Stimulated activated CD4-positive, alpha-beta T cell treated with anti-CD3 and anti-CD28 coated beads, Interleukin-15, amount 100 ng/mL, for 1 hour (primary cell): ENCODE measurements around the gene CTCF.

Source experiments
- DNase-seq, 2 donors: peaks; one replicate each; pipeline ENCODE4 v3.0.0-alpha.2; 2020; ENCODE audit warnings: low read depth in 1 of 2, low spot score in 1 of 2

The CTCF gene

DNA sequence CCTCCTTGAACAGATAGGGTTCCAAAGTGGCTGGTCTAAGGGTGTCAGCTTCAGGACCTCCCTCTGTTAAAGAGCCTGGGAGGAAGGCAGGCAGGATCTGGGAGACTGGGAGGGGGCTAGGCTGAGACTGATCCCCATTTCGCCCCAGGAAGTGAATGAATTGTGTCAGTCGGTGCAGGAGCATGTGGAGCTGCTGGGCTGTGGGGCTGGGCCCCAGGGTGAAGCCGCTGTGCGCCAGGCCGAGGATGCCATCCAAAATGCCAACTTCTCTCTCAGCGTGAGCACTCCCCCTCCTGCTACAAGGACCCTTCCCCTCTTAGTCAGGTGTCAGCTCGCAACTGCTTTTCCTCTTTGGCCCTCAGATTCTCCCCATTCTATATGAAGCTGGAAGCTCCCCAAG lies 88.7 kb downstream of the CTCF start:
- no peak for DNase-seq

DNA sequence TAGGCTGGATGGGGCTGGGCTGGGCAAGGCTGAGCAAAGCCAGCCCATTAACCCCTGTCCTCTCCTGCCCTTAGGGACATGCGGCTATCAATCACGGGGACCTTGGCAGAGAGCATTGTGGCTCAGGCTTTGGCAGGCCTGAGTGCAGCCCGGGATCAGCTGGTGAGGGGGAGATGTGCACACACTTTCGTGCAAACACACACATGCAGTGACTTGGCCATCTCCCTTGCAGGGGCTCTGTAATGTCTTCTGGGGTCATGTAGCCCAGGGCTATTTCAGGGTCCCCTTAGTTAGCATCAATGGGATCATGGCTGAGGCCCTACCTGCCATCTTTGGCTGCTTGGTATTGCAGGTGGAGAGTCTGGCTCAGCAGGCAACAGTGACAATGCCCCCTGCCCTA lies 89.5 kb downstream of the CTCF start:
- no peak for DNase-seq

DNA sequence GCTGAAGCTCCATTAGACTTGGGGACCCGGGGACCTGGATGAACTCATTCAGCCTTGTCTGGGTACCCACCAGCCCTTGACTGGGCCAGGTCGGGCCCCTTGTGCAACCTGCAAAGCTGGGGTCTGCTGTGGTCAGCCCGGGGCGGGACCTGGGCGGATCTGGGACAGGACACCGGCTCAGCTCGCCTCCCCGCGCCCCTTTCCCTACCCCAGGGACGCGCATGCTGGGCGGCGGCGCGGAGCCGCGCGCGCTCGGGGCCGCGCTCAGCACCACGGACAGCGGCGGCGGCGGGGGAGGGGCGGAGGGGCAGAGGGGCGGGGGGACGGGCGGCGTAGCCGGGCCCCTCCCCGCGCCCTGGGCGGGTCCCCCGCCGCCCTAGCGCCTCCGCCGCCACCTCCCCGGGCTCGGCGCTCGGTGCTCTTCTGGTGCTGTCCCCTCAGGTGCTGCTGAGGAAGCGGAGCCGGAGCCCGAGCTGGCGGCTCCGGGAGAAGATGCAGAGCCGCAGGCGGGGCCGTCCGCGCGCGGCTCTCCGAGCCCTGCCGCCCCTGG lies 90.3 kb downstream of the CTCF start:
- no peak for DNase-seq

DNA sequence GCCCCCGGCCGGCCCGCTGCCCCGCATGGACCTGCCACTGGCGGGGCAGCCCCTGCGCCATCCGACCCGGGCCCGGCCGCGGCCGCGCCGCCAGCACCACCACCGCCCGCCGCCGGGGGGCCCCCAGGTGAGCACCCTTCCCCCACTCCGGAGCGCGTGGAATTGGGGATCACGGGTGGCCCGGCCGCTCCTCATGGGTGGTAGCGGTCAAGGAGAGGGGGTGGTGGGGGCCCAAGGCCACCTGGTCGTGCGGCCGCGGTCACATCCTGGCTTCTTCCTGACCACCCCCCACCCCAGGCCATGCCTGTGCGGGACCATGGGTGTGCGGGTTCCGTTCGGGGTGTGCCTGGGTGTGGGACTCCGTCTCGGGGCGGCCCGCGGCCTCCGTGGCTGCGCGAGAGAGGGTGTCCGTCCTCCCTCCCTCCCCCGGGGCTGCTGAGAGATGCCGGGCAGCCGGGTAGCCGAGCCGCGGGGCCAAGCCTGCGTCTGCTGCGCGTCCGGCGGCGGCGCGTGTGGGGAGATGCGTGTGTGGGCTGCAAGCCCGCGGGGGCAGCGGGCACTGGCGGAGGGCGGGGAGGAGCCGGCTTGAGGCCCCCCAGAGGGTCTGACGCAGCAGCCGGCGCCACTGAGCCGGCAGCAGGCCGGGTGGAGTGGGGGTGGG lies 90.9 kb downstream of the CTCF start:
- no peak for DNase-seq

DNA sequence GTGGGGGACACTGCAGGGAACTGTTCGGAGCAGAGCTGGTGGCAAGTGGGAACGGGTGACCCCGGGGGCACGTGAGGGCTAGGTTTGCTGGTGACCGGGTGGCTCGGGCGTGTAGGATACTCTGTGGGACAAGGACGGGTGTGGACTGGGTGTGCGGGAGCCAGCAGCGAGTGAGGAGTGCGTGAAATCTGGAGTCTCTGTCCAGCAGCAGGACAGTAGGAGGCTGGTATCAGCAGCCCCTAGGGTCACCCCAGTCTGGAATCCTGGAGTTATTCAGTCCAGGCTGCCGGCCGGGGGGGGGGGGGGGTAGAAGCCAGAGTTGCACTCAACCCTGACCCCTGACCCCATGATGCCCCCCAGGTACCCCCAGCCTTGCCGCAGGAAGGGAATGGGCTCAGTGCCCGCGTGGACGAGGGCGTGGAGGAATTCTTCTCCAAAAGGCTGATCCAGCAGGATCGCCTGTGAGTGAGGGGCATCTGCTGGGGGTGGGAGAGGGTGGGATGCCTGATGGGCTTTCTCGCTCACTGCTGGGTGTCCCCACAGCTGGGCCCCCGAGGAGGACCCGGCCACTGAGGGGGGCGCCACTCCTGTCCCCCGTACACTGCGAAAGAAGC lies 91.6 kb downstream of the CTCF start:
- DNase-seq, result no peak

DNA sequence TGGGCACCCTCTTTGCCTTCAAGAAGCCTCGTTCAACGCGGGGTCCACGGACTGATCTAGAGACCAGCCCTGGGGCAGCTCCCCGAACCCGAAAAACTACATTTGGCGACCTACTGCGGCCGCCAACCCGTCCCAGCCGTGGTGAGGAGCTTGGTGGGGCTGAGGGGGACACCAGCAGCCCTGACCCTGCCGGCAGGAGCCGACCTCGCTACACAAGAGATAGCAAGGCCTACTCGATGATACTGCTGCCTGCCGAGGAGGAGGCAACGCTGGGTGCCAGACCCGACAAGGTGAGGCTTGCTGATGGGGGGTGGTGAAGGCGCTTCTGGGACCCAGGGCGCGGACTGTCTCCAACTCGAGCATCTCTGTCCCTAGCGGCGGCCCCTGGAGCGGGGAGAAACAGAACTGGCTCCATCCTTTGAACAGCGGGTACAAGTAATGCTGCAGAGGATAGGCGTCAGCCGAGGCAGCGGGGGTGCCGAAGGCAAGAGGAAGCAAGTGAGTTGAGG lies 92.1 kb downstream of the CTCF start:
- DNase-seq, result no peak

DNA sequence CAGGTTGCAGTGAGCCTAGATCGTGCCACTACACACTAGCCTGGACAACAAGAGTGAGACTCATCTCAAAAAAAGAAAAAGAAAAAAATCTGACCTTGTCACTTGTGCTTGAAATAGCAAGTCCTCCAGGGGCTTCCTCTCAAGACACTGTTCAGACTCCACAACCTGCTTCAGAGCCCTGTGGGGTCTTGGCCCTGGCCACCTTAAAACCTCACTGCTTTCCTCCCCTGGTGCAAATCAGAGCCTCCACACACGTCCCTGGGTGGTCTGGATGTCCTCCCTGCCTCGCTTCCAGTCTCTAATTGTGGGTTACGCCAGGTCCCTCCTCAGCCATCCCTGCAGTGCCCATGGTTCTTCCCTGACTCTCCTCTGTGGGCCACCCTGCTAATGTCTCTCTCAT lies 93.0 kb downstream of the CTCF start:
- no peak for DNase-seq

DNA sequence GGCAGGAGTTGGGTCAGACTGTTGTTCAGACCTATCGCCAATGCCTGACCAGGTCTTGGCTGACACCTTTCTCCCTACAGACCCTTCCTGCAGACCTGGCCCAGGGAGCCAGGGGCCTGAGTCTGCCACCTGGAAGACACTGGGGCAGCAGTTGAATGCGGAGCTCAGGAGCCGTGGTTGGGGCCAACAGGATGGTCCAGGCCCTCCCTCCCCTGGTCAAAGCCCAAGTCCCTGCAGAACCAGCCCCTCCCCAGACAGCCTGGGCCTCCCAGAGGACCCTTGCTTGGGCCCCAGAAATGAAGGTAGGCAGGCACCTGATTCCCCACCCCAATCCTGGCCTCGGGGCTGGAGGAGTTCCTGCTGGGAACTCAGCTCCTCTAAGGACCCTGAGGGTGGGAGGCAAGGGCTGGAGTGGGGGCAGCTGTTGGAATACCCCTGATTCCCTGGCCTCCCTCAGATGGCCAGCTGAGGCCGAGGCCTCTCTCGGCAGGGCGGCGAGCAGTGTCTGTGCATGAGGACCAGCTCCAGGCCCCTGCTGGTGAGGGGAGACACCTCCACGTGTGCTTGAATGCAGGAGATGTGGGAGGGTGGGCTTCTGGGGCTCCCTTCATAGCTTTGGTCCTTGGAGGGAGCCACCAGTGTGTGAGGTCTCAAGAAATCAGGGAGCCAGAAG lies 94.2 kb downstream of the CTCF start:
- DNase-seq, result no peak

DNA sequence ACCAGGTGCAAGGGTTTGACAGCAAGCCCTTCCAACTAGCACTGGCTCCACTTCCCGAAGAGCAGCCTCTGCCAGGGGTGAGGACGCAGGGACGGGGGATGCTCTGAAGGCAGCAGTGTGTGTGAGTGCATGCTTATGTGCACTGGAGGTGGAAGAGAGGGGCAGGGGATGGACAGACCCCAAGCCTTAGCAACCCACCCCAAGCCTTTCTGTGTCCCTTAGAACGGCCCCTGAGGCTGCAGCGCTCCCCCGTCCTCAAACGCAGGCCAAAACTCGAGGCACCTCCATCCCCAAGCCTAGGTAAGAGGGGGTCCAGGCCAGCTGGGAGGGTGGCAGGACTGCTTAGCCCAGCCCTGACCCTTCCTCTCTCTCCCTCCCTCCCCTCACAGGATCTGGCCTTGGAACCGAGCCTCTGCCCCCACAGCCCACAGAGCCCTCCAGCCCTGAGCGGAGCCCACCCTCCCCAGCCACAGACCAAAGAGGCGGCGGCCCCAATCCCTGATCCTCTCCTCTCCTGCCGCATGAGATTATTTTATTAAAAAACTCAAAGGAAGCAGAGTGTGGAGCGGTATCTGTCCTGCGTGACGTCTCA lies 94.8 kb downstream of the CTCF start:
- DNase-seq, result no peak

DNA sequence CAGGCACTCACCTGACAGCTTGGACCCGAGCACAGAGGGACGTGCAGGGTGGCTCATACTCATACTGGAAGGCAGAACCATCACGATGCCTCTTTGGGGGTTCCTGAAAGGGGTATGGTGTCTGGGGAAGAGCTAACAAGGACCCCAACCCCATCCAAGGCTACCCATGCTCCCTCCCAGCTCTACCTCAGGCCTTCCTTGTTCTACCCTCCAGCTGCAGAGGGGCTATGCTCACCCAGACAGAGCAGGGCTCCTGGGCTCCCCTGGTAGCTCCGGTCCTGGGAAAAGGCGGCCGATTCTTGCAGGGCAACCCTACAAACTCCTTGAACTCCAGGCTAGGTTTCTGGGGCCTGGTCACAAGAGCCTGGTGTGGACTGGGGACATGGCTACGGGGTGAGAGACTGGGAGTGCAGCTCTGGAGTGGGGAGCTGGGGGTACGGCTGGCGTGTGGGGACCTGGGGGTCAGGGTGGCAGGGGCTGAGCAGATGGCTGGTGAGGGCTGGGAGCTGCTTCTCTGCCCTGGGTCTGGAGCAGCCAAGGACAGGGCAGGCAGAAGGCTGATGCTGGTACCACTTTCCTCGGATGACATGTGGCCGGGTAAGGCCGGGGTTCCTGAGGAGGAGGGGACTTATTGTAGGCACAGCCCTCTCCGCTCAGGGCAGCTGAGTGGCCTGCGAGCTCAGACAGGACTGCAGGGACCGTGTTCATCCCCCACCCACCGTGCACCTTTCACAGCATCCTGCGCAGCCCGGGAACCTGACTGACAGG lies 95.6 kb downstream of the CTCF start:
- DNase-seq, result no peak

DNA sequence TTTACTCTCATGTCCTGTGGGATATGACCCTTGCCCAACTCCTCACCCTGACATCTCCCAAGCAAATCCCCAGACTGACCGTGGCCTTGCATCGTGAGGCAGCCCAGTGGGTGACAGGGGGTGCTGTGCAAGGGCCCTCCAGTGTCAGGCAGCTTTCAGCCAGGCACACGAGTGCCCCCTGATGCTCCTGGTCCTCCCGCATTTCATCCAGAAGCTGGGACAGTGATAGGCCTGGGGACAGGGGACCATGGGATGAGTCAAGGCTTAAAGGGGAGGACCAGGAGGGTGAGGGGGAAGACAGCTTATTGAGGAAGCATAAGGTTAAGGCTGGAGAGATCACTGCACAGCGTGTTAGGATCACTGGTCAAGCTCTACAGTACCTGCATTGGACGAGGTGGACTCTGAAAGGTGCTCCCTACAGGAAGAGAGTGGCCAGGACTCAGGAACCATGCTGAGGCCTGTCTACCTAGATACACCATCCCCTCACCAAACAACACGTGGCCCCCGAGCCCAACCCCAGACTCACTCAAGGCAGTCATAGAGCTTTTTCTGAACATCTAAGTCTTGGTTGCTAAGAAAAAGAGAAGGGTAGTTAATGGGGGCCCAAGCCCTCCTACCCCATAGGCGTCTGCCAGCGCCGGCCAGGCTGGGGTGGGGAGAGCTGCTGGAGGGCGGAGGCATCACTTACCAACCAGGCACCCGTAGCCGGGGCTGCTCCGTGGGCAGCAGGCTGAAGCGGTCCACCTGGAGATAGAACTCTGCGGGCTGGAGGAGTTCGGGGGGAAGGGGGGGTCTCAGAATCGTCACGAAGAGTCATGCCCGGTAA lies 96.7 kb downstream of the CTCF start:
- DNase-seq, result no peak

DNA sequence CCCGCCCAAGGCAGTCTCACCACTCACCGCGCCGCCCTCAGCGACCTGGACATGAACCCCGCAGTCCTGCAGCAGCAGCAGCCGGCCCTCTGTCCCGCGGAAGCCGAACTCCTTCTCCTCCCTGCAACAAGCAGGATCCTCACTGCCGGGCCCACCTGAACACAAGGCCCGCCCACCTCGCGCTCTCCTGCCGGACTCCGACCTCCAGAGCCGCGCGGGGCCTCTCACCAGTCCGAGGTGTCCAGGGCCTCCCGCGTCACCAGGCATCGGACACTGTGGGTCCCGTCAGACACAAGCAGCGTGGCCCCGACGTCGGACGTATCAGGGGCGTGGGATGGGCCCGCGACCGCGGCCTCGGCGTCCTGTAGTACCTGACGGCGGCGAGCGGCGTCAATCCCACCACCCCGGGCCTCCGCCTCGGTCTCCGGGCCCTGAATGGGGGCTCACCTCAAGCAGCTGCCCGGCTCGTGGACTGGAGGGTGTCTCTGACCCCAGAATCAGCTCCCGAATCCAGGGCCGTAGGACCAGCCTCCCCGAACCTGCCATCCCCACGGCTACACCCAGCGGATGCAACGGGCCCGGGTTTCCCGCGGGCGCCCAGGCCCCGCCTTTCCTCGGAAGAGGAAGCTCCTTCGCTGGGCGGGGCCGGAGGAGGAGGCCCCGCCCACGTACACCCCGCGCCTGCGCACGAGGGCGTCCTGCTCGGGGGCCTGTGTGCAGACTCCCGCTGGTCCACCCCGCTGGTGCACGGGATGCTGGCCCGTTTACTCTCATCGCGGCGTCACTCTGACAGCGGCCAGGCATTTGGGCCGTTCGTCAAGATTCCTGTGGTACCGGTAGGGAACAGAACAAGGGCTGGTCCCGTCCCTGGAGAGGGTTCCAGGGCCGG lies 97.6 kb downstream of the CTCF start, which contains the start of gene ACD:
TSS of gene ACD (minus strand) at position 586 of the 889 bp plus-strand sequence. CDS start at position 546, 40 bp downstream.
- peak; percentile 90 to 94 for DNase-seq

DNA sequence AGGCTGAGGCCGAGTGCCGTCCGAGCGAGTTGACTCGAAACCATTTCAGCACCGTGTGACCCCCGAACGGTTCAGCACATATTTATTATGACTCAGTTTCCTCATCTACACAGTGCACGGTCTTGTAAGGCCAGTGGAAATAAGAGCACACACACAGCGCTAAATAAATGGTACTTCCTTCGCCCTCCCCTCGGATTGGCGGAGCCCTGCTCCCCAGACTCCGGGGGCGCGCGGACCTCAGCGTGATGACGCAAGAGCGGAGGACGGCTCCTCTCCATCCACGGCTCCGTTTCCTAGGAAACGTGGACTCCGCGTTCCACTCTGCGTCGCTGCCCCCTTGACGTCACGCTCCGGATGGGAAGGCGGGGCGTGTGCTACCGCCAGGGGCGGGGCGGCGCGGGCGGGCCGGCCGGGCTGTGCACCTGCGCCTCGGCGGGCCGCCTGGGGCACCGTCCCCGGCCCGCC lies 98.3 kb downstream of the CTCF start, which contains the start of gene PARD6A:
TSS of gene PARD6A (plus strand) at position 397 of the 465 bp plus-strand sequence. CDS start 79 bp downstream, outside the sequence.
- peak; percentile 83 to 84 for DNase-seq

DNA sequence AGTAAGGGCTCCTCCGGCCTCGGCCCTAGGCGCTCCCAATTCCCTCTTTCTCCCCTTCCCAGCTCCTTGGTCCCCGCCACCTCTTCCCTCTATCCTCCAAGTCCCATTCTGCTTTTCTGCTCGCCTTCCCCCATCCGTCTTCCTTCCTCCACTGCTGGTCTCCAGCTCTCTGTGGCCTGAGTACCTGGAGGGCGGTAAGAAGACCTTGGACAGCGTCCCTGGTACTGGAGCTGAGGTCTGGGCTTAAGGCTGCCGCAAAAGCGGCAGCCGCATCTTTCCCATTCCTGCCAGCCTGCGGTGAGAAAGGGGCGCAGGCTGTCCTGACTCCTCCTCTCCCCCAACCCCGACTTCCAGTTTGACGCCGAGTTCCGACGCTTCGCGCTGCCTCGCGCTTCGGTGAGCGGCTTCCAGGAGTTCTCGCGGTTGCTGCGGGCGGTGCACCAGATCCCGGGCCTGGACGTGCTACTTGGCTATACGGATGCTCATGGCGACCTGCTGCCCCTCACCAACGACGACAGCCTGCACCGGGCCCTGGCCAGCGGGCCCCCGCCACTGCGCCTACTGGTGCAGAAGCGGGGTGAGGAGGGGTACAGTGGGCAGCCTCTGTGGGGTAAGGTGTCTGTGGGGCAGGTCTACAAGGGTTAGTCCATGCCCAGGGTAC lies 98.9 kb downstream of the CTCF start:
- no peak for DNase-seq

DNA sequence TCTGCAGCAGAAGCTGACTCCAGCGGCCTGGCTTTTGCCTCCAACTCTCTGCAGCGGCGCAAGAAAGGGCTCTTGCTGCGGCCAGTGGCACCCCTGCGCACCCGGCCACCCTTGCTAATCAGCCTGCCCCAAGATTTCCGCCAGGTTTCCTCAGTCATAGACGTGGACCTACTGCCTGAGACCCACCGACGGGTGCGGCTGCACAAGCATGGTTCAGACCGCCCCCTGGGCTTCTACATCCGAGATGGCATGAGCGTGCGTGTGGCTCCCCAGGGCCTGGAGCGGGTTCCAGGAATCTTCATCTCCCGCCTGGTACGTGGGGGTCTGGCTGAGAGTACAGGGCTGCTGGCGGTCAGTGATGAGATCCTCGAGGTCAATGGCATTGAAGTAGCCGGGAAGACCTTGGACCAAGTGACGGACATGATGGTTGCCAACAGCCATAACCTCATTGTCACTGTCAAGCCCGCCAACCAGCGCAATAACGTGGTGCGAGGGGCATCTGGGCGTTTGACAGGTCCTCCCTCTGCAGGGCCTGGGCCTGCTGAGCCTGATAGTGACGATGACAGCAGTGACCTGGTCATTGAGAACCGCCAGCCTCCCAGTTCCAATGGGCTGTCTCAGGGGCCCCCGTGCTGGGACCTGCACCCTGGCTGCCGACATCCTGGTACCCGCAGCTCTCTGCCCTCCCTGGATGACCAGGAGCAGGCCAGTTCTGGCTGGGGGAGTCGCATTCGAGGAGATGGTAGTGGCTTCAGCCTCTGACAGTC lies 99.7 kb downstream of the CTCF start:
- no peak for DNase-seq

DNA sequence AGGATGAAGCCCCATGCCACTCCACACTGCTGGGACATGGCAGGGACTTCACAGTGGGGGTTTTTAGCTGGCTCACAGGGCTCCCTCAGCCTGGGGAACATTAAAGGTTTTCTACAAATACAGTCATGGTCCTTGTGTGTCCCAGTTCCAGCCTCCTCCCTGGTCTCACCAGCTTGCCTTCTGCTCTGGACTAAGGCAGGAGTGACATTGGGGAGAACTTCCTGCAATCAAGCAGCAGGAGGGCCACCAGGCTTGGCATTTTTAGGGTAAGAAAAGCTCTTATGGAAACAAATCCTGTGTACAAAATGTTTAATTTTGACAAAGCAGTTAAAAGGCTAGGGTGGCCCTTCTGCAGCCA lies 100.3 kb downstream of the CTCF start:
- no peak for DNase-seq

DNA sequence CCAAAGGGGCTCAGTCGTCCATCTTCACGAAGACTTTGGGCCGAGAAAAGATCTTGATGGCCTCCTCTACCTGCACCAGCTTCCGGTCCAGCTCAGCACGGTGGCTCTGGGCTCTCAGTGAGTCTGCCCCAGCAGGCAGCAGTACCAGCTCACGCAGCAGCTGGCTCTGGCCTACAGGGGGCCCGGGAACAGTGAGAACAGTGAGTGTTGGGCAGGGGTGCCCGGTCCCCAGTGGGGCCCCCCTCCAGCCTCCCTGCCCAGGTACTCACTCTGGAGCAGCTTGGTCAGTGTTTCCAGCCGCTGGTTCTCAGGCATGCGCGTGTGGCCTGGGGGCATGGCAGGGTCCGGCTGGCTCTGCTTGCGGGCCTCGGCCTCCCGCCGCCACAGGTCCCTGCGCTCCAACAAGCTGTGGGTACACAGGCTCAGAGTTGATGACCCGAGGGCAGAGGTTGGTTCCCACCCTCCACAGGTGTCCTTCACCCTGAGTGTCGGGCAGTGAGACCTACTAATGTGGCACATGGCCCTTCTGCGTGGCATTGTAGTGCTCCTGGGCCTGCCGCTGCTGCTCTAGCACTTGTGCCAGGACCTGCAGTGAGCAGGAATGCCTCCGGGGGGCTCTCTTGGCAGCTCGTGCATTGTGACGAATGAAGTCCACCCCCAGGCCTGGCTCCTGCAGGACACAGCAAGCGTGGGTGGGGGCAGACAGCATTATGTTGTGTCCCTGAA lies 101.0 kb downstream of the CTCF start:
- DNase-seq, result no peak
